GM21367 (cell line): ENCODE data around the gene VPS33B.

Experiments used
- ATAC-seq: cut with Tn5 transposase; IDR thresholded peaks from one replicate; pipeline ENCODE4 v1.9.1; 2021; ENCODE audit not compliant: unreplicated experiment

Gene VPS33B

GRCh38 chr15:90952901-90953677, 69.3 kb downstream of the VPS33B start:
- ATAC-seq, result no peak

- no peak for ATAC-seq
These were observed 71.7 kb downstream of the VPS33B start for GRCh38 chr15:90950676-90951075.

DNA sequence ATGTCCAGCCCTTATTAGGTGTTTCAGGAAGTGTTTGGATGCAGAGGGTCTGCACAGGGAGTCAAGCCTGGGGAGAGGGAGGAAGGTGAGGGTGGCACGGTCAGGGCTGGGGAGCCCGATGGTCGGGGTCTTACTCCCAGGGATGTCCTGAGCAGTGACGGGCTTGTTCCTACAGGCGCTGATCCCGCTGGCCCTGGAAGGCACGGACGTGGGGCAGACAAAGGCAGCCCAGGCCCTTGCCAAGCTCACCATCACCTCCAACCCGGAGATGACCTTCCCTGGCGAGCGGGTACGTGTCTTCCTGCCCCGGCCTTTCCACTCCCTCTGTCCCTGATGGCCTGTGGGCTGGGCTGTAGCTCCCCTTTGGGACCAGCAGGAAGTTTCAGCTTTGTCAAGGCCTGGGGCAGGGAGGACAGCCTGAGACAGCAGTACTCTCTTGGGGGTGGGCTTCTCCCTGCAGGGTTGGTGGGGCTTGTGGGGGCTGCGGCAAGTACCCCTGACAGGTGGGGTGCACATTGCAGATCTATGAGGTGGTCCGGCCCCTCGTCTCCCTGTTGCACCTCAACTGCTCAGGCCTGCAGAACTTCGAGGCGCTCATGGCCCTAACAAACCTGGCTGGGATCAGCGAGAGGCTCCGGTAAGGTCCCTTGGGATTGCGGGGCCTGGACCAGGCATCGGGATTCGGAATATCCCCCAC, 72.3 kb downstream of the VPS33B start:
- ATAC-seq, result no peak
